Measurements from ENCODE around the gene ZNF574.

The ZNF574 gene

GRCh38 chr19:42054205-42054604 lies 21.8 kb upstream of the ZNF574 start:
- ChIA-PET POLR2A (ENCODE audit: low non-redundant PET) (no interaction called here), CTCF (no interaction called here)
- no peak for DNase-seq (ENCODE audit: low spot score)
- TF ChIP-seq CTCF (conservative IDR thresholded peaks at IDR 0.05; ENCODE audit: low read depth): no peak
- H3K27ac ChIP-seq: no peak overlapping the region

GRCh38 chr19:42057846-42058245 lies 18.1 kb upstream of the ZNF574 start:
- no peak overlapping the region for H3K27ac ChIP-seq
- no peak for TF ChIP-seq CTCF (conservative IDR thresholded peaks at IDR 0.05; ENCODE audit: low read depth)
- DNase-seq (ENCODE audit: low spot score): no peak
- POLR2A ChIA-PET (ENCODE audit: low non-redundant PET): no interaction called here
- CTCF ChIA-PET: no interaction called here

GRCh38 chr19:42059196-42059595 lies 16.8 kb upstream of the ZNF574 start:
- POLR2A ChIA-PET (ENCODE audit: low non-redundant PET): no interaction called here
- CTCF ChIA-PET: interaction anchor here (1.5 kb wide), 1 partner anchor 24 kb away, joined by 4 read pairs; no protein-coding TSS in a partner anchor
- H3K27ac ChIP-seq: no peak overlapping the region
- no peak for TF ChIP-seq CTCF (conservative IDR thresholded peaks at IDR 0.05; ENCODE audit: low read depth)
- no peak for DNase-seq (ENCODE audit: low spot score)

GRCh38 chr19:42060117-42060516 lies 15.8 kb upstream of the ZNF574 start:
- no peak for TF ChIP-seq CTCF (conservative IDR thresholded peaks at IDR 0.05; ENCODE audit: low read depth)
- no peak overlapping the region for H3K27ac ChIP-seq
- DNase-seq (ENCODE audit: low spot score): no peak
- ChIA-PET POLR2A (ENCODE audit: low non-redundant PET) (interaction anchor here (0.6 kb wide), 1 partner anchor 22 kb away, joined by 3 read pairs; no protein-coding TSS in a partner anchor), CTCF (interaction anchor here (0.6 to 1.5 kb wide), 2 partner anchors 25 to 103 kb away, joined by 3 to 4 read pairs; no protein-coding TSS in a partner anchor)

- POLR2A ChIA-PET (ENCODE audit: low non-redundant PET): no interaction called here
- CTCF ChIA-PET: no interaction called here
- H3K27ac ChIP-seq: no peak overlapping the region
- no peak for DNase-seq (ENCODE audit: low spot score)
- no peak for TF ChIP-seq CTCF (conservative IDR thresholded peaks at IDR 0.05; ENCODE audit: low read depth)
Observed at GRCh38 chr19:42062381-42062780, 13.6 kb upstream of the ZNF574 start.

GRCh38 chr19:42064432-42064831 lies 11.5 kb upstream of the ZNF574 start:
- DNase-seq (ENCODE audit: low spot score): no peak
- ChIA-PET CTCF (no interaction called here), POLR2A (ENCODE audit: low non-redundant PET) (interaction anchor here (0.5 kb wide), 1 partner anchor 9 kb away, joined by 3 read pairs; no protein-coding TSS in a partner anchor)
- TF ChIP-seq CTCF (conservative IDR thresholded peaks at IDR 0.05; ENCODE audit: low read depth): no peak
- no peak overlapping the region for H3K27ac ChIP-seq
